Esophagus (tissue), 2 donors: ENCODE results near the gene ATP2B2. TPM values are rescaled to one million over a fixed set of nuclear protein-coding genes. Genes with fewer than 3 reads are reported as not detected.

Experiments used
- H3K27ac ChIP-seq, 2 donors: one replicate each; pipeline ENCODE4 v1.5.1; 2013; ENCODE audit warnings: low read depth in 2 of 2, mild to moderate bottlenecking in 2 of 2, inconsistent platforms in 1 of 2, low read length in 1 of 2, moderate library complexity in 1 of 2
- H3K27me3 ChIP-seq, 2 donors: one replicate each; pipeline ENCODE4 v1.6.1; 2013; ENCODE audit warnings: low read length in 2 of 2, control low read depth in 1 of 2, mild to moderate bottlenecking in 1 of 2; ENCODE audit not compliant: insufficient read depth in 2 of 2, control insufficient read depth in 1 of 2
- H3K36me3 ChIP-seq, 2 donors: one replicate each; pipeline ENCODE4 v1.6.1; 2013; ENCODE audit warnings: low read length in 1 of 2; ENCODE audit not compliant: control insufficient read depth in 2 of 2, insufficient read depth in 2 of 2
- H3K4me1 ChIP-seq, 2 donors: one replicate each; pipeline ENCODE4 v1.6.1; 2013; ENCODE audit warnings: low read length in 1 of 2; ENCODE audit not compliant: control insufficient read depth in 2 of 2, insufficient read depth in 2 of 2
- H3K4me3 ChIP-seq, 2 donors: one replicate each; pipeline ENCODE4 v1.5.1; 2013; ENCODE audit warnings: low read length in 2 of 2, mild to moderate bottlenecking in 2 of 2, low read depth in 1 of 2, moderate library complexity in 1 of 2
- H3K9me3 ChIP-seq, 2 donors: one replicate each; pipeline ENCODE4 v1.6.1; 2013; ENCODE audit warnings: mild to moderate bottlenecking in 2 of 2, low read depth in 1 of 2, low read length in 1 of 2, moderate library complexity in 1 of 2; ENCODE audit not compliant: control insufficient read depth in 2 of 2, insufficient read depth in 1 of 2
- WGBS, 2 donors: extraction: QIAGEN DNeasy Blood & Tissue Kit; methylation state at CpG; one replicate each; pipeline ENCODE4 v1.1.7; 2013; 5-methylcytosine and 5-hydroxymethylcytosine counted together
- polyA plus RNA-seq, 2 donors: library from polyadenylated mRNA; stranded (reverse); fragments of 200-250 nt; gene quantifications; one replicate each; pipeline ENCODE4 v1.2.3, GENCODE V29; 2013
- donor health status: healthy with polysubstance abuse.
- donor health status: Bipolar disorder and iron deficiency.

ATP2B2 gene
- polyA plus RNA-seq, 2 donors: 0.06 to 0.08 TPM

GRCh38 chr3:10360478-10360877, 144.9 kb downstream of the ATP2B2 start:
- peaks cover 0 to 3% of the 10 kb centered on the region in 2 donors for H3K9me3 ChIP-seq
- H3K27ac ChIP-seq: no peak overlapping the region
- no peaks in the 10 kb centered on the region for H3K4me1 ChIP-seq
- H3K4me3 ChIP-seq: no peak overlapping the region
- 94% methylated on average over 7 of the region's 7 CpGs for WGBS, 2 donors
- no peaks in the 10 kb centered on the region for H3K36me3 ChIP-seq
- no peaks in the 10 kb centered on the region for H3K27me3 ChIP-seq

- no peaks in the 10 kb centered on the region for H3K4me1 ChIP-seq
- H3K27ac ChIP-seq: no peak overlapping the region
- H3K4me3 ChIP-seq: no peak overlapping the region
- peaks cover 0 to 3% of the 10 kb centered on the region in 2 donors for H3K9me3 ChIP-seq
- 91 to 93% methylated on average over 18 to 19 of the region's 19 CpGs for WGBS, 2 donors
- no peaks in the 10 kb centered on the region for H3K27me3 ChIP-seq
- H3K36me3 ChIP-seq: no peaks in the 10 kb centered on the region
Observed at GRCh38 chr3:10359761-10360161, 145.6 kb downstream of the ATP2B2 start.

GRCh38 chr3:10358309-10358980, 146.9 kb downstream of the ATP2B2 start:
- no peak overlapping the region for H3K27ac ChIP-seq
- no peaks in the 10 kb centered on the region for H3K27me3 ChIP-seq
- no peaks in the 10 kb centered on the region for H3K4me1 ChIP-seq
- H3K4me3 ChIP-seq: no peak overlapping the region
- H3K9me3 ChIP-seq: peaks cover 0 to 3% of the 10 kb centered on the region in 2 donors
- WGBS, 2 donors: 91 to 96% methylated on average over 22 of the region's 22 CpGs
- no peaks in the 10 kb centered on the region for H3K36me3 ChIP-seq

GRCh38 chr3:10357592-10358308, 147.6 kb downstream of the ATP2B2 start:
- no peaks in the 10 kb centered on the region for H3K36me3 ChIP-seq
- no peak overlapping the region for H3K4me3 ChIP-seq
- no peaks in the 10 kb centered on the region for H3K27me3 ChIP-seq
- H3K9me3 ChIP-seq: no peaks in the 10 kb centered on the region
- WGBS, 2 donors: 50 to 53% methylated on average over 7 of the region's 7 CpGs
- H3K27ac ChIP-seq: no peak overlapping the region
- H3K4me1 ChIP-seq: no peaks in the 10 kb centered on the region

DNA sequence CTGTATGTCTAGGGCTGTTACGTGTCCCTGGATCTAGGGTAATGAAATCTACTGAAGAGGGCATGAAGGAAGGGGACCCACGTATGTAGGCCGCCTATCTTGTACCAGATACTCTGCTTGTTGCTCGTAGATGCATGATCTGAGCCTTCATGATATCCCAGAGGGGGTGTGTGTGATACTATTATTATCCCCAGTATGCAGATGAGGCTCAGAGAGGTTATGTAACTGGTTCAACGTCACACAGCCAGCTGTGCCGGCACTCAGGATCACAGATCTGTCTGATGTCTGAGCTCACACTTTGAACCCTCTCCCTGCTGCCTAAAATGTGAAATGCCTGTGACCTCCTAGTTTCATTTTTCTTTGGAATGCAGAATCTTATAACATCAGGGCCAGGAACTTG, 148.3 kb downstream of the ATP2B2 start:
- WGBS, 2 donors: 83 to 86% methylated on average over 6 of the region's 6 CpGs

GRCh38 chr3:10356461-10356981, 148.9 kb downstream of the ATP2B2 start:
- 60 to 62% methylated on average over 5 of the region's 5 CpGs for WGBS, 2 donors
- Histone ChIP-seq H3K9me3 (no peaks in the 10 kb centered on the region), H3K27ac (no peak overlapping the region), H3K4me3 (no peak overlapping the region), H3K27me3 (no peaks in the 10 kb centered on the region), H3K36me3 (no peaks in the 10 kb centered on the region), H3K4me1 (no peaks in the 10 kb centered on the region)

More for the DNA sequence above, 148.3 kb downstream of the ATP2B2 start:
- Histone ChIP-seq H3K27me3 (no peaks in the 10 kb centered on the region), H3K4me3 (no peak overlapping the region), H3K27ac (no peak overlapping the region), H3K36me3 (no peaks in the 10 kb centered on the region), H3K9me3 (no peaks in the 10 kb centered on the region), H3K4me1 (no peaks in the 10 kb centered on the region)

DNA sequence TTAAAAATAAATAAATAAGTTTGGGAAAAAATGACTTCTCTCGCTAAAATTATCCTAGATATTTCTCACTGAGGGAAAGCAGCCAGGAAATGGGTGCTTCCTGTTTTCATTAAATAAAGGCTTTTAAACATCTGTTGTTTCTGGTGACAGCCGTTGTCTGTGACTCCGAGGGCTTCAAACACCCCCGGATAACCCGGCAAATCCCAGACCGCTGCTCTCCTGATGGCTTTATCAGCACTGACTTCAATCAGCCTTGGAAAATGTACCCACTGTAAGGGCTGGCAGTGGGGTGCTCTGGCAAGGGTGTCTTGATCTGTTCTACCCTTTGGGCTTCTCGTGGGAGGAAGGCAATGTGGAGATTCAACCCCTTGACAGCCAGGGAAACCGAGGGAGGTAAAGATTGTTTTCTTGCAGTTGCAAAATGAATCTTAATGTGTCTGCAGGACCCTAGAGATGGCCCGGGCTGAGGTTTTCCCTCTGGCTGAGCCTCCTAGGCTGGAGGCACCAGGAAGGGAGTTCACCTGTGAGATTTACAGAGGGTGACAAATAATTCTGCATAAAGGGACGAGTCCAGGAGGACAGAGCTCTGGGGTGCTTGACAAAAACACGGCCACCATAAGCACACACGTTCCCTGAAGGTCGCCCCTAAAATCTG, 150.9 kb downstream of the ATP2B2 start:
- H3K36me3 ChIP-seq: no peaks in the 10 kb centered on the region
- no peaks in the 10 kb centered on the region for H3K27me3 ChIP-seq
- no peaks in the 10 kb centered on the region for H3K9me3 ChIP-seq
- H3K27ac ChIP-seq: no peak overlapping the region
- H3K4me1 ChIP-seq: no peaks in the 10 kb centered on the region
- WGBS, 2 donors: 47 to 52% methylated on average over 13 of the region's 13 CpGs
- no peak overlapping the region for H3K4me3 ChIP-seq

GRCh38 chr3:10353661-10354360, 151.6 kb downstream of the ATP2B2 start:
- 66 to 67% methylated on average over 10 of the region's 10 CpGs for WGBS, 2 donors
- Histone ChIP-seq H3K9me3 (no peaks in the 10 kb centered on the region), H3K36me3 (no peaks in the 10 kb centered on the region), H3K27ac (no peak overlapping the region), H3K4me1 (no peaks in the 10 kb centered on the region), H3K4me3 (no peak overlapping the region), H3K27me3 (no peaks in the 10 kb centered on the region)

GRCh38 chr3:10353160-10353559, 152.2 kb downstream of the ATP2B2 start:
- H3K36me3 ChIP-seq: no peaks in the 10 kb centered on the region
- no peaks in the 10 kb centered on the region for H3K9me3 ChIP-seq
- H3K4me1 ChIP-seq: no peaks in the 10 kb centered on the region
- H3K4me3 ChIP-seq: no peak overlapping the region
- 80 to 82% methylated on average over 3 of the region's 3 CpGs for WGBS, 2 donors
- H3K27ac ChIP-seq: no peak overlapping the region
- no peaks in the 10 kb centered on the region for H3K27me3 ChIP-seq
